Dermis blood vessel endothelial cell (primary cell): ENCODE data around the gene FAM124B. TPM values are rescaled to one million over a fixed set of nuclear protein-coding genes. Genes with fewer than 3 reads are reported as not detected.

ENCODE experiments used
- DNase-seq: peaks from one replicate; pipeline ENCODE4 v3.0.0; 2010
- total RNA-seq: library from RNA; depleted of rRNA; stranded (reverse); fragments of >200 nt; gene quantifications from 2 replicates; pipeline ENCODE4 v1.2.3, GENCODE V29; 2014

The FAM124B gene
- total RNA-seq, 1 donor from 2014 or later = 228 TPM

- DNase-seq = peak; percentile 74
These were observed 20.2 kb downstream of the FAM124B start for GRCh38 chr2:224381521-224382279.

GRCh38 chr2:224379986-224380385 is 21.9 kb downstream of the FAM124B start:
- peak; percentile 28 for DNase-seq

- no peak for DNase-seq
These were observed 22.7 kb downstream of the FAM124B start for GRCh38 chr2:224379172-224379571.

- no peak for DNase-seq
These were observed 23.2 kb downstream of the FAM124B start for GRCh38 chr2:224378701-224379097.

GRCh38 chr2:224377751-224378700 is 23.9 kb downstream of the FAM124B start:
- DNase-seq = peak; percentile 27

- DNase-seq = no peak
These were observed 29.3 kb downstream of the FAM124B start for GRCh38 chr2:224372641-224373040.

- DNase-seq = peak; percentile 72
These were observed 32.8 kb downstream of the FAM124B start for GRCh38 chr2:224369028-224369632.

GRCh38 chr2:224366267-224366844 is 35.6 kb downstream of the FAM124B start:
- DNase-seq = no peak

- no peak for DNase-seq
These were observed 36.6 kb downstream of the FAM124B start for GRCh38 chr2:224365331-224365730.

- no peak for DNase-seq
These were observed 38.6 kb downstream of the FAM124B start for GRCh38 chr2:224363281-224363680.

GRCh38 chr2:224362094-224362493 is 39.8 kb downstream of the FAM124B start:
- DNase-seq = no peak

- no peak for DNase-seq
These were observed 41.1 kb downstream of the FAM124B start for GRCh38 chr2:224360801-224361251.

- peak; percentile 47 for DNase-seq
These were observed 42.3 kb downstream of the FAM124B start for GRCh38 chr2:224359569-224359968.

- DNase-seq = peak; percentile 86
These were observed 44.6 kb downstream of the FAM124B start for GRCh38 chr2:224357098-224357901.

- DNase-seq = no peak
These were observed 47.2 kb downstream of the FAM124B start for GRCh38 chr2:224354632-224355211.

GRCh38 chr2:224350703-224351102 is 51.2 kb downstream of the FAM124B start:
- DNase-seq = no peak

- DNase-seq = no peak
These were observed 52.5 kb downstream of the FAM124B start for GRCh38 chr2:224349396-224349795.

GRCh38 chr2:224347176-224348051 is 54.5 kb downstream of the FAM124B start:
- DNase-seq = no peak

- no peak for DNase-seq
These were observed 56.4 kb downstream of the FAM124B start for GRCh38 chr2:224345492-224345891.

GRCh38 chr2:224343226-224343625 is 58.7 kb downstream of the FAM124B start:
- no peak for DNase-seq
